ENCODE results near the gene CGB8.
A peak's percentile ranks its signal among the peaks of the same experiment; 100 is the strongest.

The CGB8 gene

DNA sequence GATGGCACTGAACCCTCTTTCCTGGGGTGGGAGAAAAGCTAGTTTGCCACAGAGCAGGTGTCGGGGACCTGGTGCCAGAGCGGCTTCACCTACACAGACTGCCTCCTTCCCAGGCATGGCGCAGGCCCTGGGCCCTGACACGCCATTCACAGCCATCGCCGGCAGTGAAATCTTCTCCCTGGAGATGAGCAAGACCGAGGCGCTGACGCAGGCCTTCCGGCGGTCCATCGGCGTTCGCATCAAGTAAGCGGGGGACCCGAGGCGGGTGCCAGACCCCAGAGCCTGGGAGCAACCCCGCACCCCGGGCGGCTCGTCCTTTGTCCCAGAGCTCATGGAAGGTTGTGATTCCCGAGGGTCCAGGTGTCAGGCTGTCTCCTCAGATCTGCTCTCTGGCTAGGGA is 42.0 kb downstream of the CGB8 start:
- DNase-seq (ENCODE audit: low read depth in 2 of 2): no peak

DNA sequence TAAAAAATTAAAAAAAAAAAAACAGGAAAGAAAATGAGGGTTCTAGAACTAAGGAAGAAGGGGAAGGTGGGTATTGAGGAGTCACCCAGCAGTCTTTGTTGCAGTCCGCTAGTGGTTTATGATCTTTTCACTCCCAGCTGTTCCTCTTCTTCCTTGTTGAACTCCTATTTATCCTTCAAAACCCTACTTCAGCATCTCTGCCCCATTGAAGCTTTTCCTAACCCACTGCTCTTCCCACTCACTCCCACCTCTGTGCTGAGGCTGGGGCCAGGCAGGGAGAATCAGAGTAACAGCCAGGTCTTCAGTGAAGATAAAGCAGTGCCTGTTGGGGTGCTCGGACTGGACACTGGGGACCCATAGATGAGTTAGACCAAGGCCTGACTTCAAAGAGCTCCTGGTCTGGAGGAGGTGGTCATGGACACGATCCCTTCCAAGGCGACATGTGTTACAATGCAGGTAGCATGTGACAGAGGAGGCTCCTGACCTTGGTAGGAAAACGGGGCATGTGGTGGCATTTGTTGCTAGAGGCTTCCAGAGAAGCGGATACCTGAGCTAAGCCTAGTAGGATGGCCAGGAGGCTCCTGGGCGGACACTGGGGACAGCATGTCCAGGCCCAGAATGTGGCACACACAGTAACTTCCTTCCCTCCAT is 43.8 kb downstream of the CGB8 start:
- DNase-seq (ENCODE audit: low read depth in 2 of 2): no peak

DNA sequence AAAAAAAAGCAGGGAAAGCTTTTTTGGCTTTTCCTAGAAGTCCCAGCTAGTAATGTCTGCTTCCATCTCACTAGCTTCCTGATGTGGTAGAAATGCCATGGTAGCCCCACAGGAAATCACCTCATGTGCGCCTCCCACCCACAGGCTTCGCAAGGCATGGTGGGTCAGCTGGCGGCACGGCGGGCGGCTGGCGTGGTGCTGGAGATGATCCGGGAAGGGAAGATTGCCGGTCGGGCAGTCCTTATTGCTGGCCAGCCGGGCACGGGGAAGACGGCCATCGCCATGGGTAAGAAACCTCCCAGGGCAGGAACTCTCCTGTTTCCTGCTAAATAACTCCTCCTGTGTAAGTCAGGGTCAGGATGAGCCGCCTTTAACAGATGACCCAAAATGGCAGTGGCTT is 44.8 kb downstream of the CGB8 start:
- no peak for DNase-seq (ENCODE audit: low read depth in 2 of 2)

DNA sequence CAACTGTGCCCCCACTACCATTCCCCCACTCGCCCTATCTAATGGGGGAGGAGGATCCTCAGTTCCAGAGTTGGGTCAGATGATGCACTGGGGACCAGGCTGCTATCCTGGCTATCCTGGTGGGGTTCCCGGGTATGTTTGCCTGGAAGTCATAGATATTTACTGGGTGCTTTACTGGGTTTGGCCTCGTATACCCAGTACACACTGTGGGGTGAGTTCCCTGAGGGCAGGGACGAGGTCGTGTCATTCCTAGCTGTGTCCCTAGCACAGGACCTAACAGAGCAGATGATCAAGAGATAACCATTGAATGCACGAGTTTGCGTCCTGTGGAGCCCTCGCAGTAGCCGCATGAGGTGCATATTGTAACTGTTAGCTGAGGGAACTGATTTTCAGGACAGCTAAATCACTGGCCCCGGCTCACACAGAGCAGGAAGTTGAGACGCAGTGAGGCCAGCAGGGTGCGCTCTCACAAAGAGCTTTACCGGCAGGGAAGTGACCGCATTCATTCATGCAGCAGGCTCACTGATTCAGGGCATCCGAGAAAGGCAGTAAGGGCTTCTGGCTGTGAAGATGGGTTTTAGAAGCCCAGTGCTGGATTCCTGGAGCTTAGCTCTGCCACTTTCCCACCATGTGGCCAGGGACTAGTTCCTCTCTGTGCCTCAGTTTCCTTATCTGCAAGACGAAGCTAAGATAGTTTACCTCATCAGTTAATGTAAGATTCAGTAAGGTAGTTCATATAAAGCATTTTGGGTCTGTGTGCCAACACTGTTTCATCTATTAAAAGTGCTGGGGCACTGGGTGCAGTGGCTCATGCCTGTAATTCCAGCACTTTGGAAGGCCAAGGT is 49.2 kb downstream of the CGB8 start:
- DNase-seq (ENCODE audit: low read depth in 2 of 2): peak; percentile 49 to 55

DNA sequence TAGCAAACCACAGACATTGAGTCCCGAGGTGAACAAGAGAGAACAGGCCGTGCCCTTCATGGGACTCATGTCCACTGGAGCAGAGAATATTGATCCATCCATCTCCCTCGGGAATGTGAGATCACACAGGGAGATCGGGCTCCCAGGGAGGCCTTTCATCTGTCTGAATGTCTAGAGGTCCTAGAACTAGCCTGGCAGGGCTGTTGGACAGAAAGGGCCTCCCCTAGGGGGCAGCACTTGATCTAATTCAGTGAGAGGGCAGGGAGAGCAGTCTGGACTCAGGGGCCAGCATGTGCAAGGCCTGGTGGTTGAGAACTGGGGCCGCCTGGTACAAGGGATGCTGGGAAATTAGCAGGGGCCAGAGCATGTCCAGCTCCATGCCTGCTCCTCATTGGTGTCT is 50.9 kb downstream of the CGB8 start:
- DNase-seq (ENCODE audit: low read depth in 2 of 2): peak; percentile 41 to 44

All from stimulated activated CD8-positive, alpha-beta memory T cell treated with anti-CD3 and anti-CD28 coated beads, Interleukin-2, amount 100 ng/mL, for 48 hours (primary cell).